SJCRH30 (cell line): ENCODE measurements around the gene ARV1. TPM values are rescaled to one million over a fixed set of nuclear protein-coding genes. Genes with fewer than 3 reads are reported as not detected.
"Not testable (repeated sequence)": the region's sequence is repeated elsewhere in the genome, so short reads cannot be mapped to it uniquely, and the experiment has no call there.

Experiments used
- DNase-seq, 2 experiments: peaks; one replicate each; pipeline ENCODE4 v3.0.0-alpha.2; 2015 to 2020
- H3K27ac ChIP-seq: fragments of 250-450 bp; sonication (Bioruptor Pico); 2 replicates; pipeline ENCODE4 v1.5.1; 2020; ENCODE audit warnings: mild to moderate bottlenecking, moderate library complexity
- H3K27me3 ChIP-seq: fragments of 250-450 bp; sonication (Bioruptor Pico); 2 replicates; pipeline ENCODE4 v1.5.1; 2020; ENCODE audit warnings: mild to moderate bottlenecking, moderate library complexity
- H3K36me3 ChIP-seq: fragments of 250-450 bp; sonication (Bioruptor Pico); 2 replicates; pipeline ENCODE4 v1.5.1; 2020; ENCODE audit warnings: mild to moderate bottlenecking, moderate library complexity
- H3K4me1 ChIP-seq: fragments of 250-450 bp; sonication (Bioruptor Pico); 2 replicates; pipeline ENCODE4 v1.5.1; 2020; ENCODE audit warnings: mild to moderate bottlenecking, moderate library complexity
- H3K4me3 ChIP-seq: fragments of 250-450 bp; sonication (Bioruptor Pico); 2 replicates; pipeline ENCODE4 v1.5.1; 2020; ENCODE audit warnings: mild to moderate bottlenecking, moderate library complexity
- H3K9me3 ChIP-seq: fragments of 250-450 bp; sonication (Bioruptor Pico); replicated peaks from 2 replicates; pipeline ENCODE4 v1.5.1; 2020; ENCODE audit warnings: mild to moderate bottlenecking, moderate library complexity
- total RNA-seq: library from RNA; depleted of rRNA; stranded (reverse); fragments of >200 nt; shearing (Covaris generic); gene quantifications from 2 replicates; pipeline ENCODE4 v1.2.3, GENCODE V29; 2014

The ARV1 gene
- total RNA-seq, 1 experiment from 2014 or later = 38.6 TPM

DNA sequence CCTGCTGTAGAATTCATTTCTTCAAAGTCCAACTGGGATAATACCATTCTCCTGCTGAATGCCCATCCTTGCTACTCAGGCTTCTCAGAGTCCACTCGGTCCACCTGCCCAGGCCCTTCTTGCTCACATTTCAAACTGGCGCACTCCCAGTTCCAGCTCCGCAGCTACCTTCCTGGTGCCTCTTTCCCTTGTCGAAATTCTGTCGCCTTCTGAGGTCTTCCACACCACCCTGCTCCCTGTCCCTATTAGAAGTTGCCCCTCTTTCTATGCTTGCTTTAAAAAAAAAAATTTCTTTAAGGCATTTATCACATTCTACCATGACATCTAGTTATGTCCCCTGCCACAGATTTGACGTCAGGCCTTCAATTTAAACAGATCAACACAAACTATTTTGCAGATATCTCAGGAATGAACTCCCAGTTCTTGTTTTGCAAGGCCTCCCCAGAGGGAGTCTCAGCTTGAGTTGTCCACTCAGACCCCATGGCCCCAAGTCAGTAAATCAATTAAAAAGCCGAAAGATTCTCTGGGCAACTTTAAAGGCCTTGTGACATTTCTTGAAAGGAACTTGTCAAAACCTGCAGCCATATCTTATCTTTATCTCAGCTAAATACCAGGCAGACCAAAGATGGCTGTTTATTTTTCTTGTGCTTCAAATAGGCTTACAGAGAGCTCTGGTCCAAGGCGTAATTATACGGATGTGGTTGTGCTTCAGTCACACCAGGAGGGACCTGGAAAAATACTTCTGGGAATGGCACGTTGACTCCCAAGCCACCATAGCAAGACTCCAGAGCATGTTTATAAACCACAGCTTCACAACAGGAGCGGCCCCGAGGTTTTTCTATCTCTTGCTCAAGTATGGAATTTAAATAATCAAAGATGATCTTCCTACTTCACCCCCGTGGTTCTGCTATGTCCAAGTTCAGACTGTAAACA, 59.0 kb downstream of the ARV1 start:
- Histone ChIP-seq H3K9me3 (no peaks in the 10 kb centered on the region), H3K36me3 (peaks cover 8% of the 10 kb centered on the region), H3K4me1 (peaks cover 5% of the 10 kb centered on the region; the same call in 1 of the 2 replicates), H3K4me3 (no peak overlapping the region), H3K27me3 (no peaks in the 10 kb centered on the region), H3K27ac (no peak overlapping the region)
- DNase-seq = no peak

- Histone ChIP-seq H3K4me3 (peak overlapping the region; percentile 88), H3K27ac (peak overlapping the region; percentile 73), H3K36me3 (peaks cover 5% of the 10 kb centered on the region; the same call in 1 of the 2 replicates), H3K4me1 (peaks cover 5% of the 10 kb centered on the region; the same call in 1 of the 2 replicates), H3K9me3 (peaks cover under 1% of the 10 kb centered on the region; the same call in 1 of the 2 replicates), H3K27me3 (no peaks in the 10 kb centered on the region)
- peak; percentile 62 to 73 for DNase-seq
Measured at GRCh38 chr1:231039161-231040018, 60.5 kb downstream of the ARV1 start.

DNA sequence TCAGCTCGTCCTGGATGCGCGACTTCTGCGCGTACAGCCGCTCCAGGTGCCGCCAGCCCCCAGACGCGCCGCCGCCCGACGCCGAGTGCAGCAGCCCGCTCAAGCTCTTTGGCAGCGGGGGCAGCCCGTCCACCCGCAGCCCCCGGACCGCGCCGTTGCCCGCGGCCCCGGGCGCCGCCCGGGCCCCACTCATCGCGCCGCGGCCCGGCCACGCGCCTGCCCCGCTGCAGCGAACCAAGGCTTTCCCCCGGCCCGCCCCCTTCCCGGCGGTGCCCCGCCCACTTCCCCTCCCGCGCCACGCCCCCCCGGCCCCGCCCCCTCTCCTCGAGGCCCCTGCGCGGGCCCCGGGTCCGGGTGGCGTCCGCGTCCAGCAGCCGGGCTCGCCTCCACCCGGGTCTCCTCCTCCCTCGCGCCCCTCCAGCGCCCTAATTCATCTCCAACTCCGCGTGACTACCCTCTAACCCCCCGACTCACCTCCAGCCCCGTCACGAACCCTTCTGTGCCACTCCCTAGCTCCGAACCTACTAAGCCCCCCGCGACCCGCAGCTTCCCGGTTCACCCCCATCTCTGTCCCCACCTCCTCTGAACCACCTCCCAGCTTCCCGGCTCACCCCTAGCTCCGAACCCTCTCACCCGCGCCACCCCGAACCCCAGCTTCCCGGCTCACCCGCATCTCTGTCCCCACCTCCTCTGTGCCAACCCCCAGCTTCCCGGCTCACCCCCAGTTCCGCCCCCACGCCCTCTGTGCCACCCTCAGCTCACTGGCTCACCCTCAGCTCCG, 61.3 kb downstream of the ARV1 start, which contains the start of gene FAM89A:
Gene FAM89A (minus strand): TSS at position 236 of the 781 bp plus-strand sequence. CDS start 43 bp downstream, at position 193.
- peak within 1 kb of the TSS; percentile 73 for H3K27ac ChIP-seq
- DNase-seq = peak; percentile 68 to 79

DNA sequence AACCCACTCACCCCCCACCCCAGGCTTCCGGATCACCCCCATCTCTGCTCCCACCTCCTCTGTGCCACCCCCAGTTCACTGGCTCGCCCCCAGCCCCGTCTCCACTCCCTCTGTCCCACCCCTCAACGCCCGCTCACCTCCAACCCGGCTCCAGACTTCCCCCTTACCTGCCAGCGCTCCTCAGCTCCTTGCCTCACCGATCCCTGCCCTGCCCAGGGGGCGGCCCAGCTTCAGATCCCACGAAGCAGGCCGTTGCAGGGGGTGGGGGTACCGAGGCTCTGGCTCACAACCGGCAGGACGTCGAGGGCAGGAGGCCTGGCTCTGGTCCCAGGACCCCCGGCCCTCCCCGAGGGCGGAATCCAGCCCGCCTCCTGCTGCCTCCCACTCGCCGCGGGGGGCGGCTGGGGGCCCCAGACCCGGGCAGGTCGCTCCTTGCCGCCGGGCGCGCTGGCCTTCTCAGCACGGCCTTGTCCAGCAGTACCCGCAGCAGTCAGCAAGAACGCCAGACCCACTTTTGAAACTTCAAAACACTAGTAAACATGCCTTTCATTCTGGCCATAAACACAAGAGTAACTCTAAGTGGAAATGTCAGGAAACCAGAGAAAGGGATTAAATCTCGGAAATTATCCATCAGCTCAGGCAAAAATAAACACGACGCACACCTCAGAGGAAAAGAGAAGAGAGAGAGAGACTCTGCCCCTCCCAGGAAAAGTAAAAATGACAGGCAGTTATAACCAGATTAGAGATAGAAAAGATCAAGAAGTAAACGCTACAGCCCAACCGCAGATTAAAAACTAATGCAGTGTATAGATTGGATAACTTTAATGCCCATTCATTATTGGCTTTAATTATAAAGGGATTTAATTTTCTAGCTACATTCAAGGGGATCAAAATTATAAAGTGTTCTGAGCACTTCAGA, 62.2 kb downstream of the ARV1 start:
- no peak overlapping the region for H3K27ac ChIP-seq
- H3K27me3 ChIP-seq = no peaks in the 10 kb centered on the region
- peaks cover 5% of the 10 kb centered on the region; the same call in 1 of the 2 replicates for H3K4me1 ChIP-seq
- peaks cover 5% of the 10 kb centered on the region; the same call in 1 of the 2 replicates for H3K36me3 ChIP-seq
- DNase-seq = peak; percentile 19 to 44
- H3K9me3 ChIP-seq = peaks cover 4% of the 10 kb centered on the region; the same call in 1 of the 2 replicates
- peak overlapping the region; percentile 88 for H3K4me3 ChIP-seq

More for the DNA sequence above, 61.3 kb downstream of the ARV1 start, which contains the start of gene FAM89A:
- peaks cover 5% of the 10 kb centered on the region; the same call in 1 of the 2 replicates for H3K36me3 ChIP-seq
- peaks cover 4% of the 10 kb centered on the region; the same call in 1 of the 2 replicates for H3K9me3 ChIP-seq
- H3K27me3 ChIP-seq = no peaks in the 10 kb centered on the region
- peak within 1 kb of the TSS; percentile 88 for H3K4me3 ChIP-seq
- peaks cover 5% of the 10 kb centered on the region; the same call in 1 of the 2 replicates for H3K4me1 ChIP-seq

GRCh38 chr1:231041719-231042261, 62.9 kb downstream of the ARV1 start:
- DNase-seq = no peak
- Histone ChIP-seq H3K27ac (no peak overlapping the region), H3K27me3 (0 out of 2 replicates have a peak, but pooled peaks cover under 1% of the 10 kb centered on the region), H3K4me3 (no peak overlapping the region), H3K9me3 (peaks cover 4% of the 10 kb centered on the region; the same call in 1 of the 2 replicates), H3K36me3 (peaks cover 4% of the 10 kb centered on the region; the same call in 1 of the 2 replicates), H3K4me1 (peaks cover 5% of the 10 kb centered on the region; the same call in 1 of the 2 replicates)

DNA sequence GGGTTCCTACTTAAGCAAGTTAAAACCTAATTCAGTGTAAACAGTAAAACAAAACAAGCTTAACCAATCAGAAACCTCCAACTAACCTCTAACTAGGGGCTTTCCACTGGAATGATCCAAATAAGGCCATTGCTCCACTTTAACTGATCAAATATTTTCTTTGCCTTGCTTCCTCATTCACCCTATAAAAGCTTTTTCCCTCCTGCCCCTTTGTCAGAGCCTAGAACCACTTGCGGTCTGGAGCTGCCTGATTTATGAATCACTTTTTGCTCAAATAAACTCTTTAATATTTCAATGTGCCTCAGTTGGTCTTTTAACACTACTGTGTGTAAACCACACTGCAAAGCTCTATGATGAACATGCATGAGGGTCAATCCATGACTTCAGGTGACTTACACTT, 65.7 kb downstream of the ARV1 start:
- Histone ChIP-seq H3K27ac (no peak overlapping the region), H3K27me3 (0 out of 2 replicates have a peak, but pooled peaks cover 2% of the 10 kb centered on the region), H3K4me3 (no peak overlapping the region), H3K36me3 (no peaks in the 10 kb centered on the region), H3K9me3 (peaks cover 4% of the 10 kb centered on the region; the same call in 1 of the 2 replicates), H3K4me1 (peaks cover 5% of the 10 kb centered on the region; the same call in 1 of the 2 replicates)
- no peak for DNase-seq

GRCh38 chr1:231045286-231045685, 66.4 kb downstream of the ARV1 start:
- Histone ChIP-seq H3K27me3 (0 out of 2 replicates have a peak, but pooled peaks cover 2% of the 10 kb centered on the region), H3K9me3 (peaks cover 4% of the 10 kb centered on the region; the same call in 1 of the 2 replicates), H3K4me1 (peaks cover 5% of the 10 kb centered on the region; the same call in 1 of the 2 replicates), H3K27ac (no peak overlapping the region), H3K36me3 (no peaks in the 10 kb centered on the region), H3K4me3 (no peak overlapping the region)
- no peak for DNase-seq

GRCh38 chr1:231045921-231046729, 67.2 kb downstream of the ARV1 start:
- H3K9me3 ChIP-seq, H3K4me1 ChIP-seq, H3K4me3 ChIP-seq, H3K36me3 ChIP-seq, H3K27ac ChIP-seq, H3K27me3 ChIP-seq, DNase-seq: not testable (repeated sequence)

DNA sequence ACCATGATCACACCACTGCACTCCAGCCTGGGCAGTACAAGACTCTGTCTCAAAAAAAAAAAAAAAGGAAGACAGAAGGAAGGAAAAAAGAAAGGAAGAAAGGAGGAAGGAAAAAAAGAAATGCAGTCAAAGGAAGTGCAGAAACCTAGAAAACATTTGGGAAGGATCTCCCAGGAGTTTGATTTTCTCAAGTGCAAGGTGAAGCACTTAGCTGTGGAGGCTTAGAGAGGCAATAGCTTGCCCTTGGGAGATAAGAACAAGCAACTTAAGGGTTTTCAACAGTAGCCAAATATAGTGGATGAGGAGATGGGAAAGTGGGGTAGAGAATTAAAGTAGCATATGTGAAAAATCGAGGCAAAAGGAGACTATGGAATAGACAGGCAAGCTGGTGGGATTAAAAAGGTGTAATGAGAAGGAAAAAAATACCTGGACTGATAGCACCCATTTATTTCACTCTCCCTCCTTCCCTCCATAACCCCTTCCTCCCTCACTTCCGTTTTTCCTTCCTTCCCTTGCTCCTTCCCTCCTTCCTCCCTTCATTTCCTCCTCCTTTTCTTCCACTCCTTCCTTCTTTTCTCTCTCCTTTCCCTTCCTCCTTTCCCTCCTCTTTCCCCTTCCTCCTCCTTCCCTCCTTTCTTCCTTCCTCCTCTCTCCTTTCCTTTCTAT, 68.0 kb downstream of the ARV1 start:
- no peaks in the 10 kb centered on the region for H3K4me1 ChIP-seq
- H3K27me3 ChIP-seq = 0 out of 2 replicates have a peak, but pooled peaks cover 2% of the 10 kb centered on the region
- no peak overlapping the region for H3K4me3 ChIP-seq
- no peaks in the 10 kb centered on the region for H3K36me3 ChIP-seq
- DNase-seq = no peak
- peaks cover 4% of the 10 kb centered on the region; the same call in 1 of the 2 replicates for H3K9me3 ChIP-seq
- H3K27ac ChIP-seq = no peak overlapping the region

DNA sequence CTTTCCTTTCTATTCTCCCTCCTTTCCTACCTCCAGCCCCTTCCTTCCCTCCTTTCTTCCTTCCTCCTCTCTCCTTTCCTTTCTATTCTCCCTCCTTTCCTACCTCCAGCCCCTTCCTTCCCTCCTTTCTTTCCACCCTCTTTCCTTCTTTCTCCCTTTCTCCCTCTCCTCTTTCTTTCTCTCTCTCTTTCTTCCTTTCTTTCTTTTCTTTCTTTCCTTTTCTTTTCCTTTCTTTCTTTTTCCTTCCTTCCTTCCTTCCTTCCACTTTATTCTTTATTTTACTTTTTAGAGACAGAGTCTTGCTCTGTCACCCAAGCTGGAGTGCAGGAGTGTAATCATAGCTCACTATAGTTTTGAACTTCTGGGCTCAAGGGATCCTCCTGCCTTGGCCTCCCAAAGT, 68.6 kb downstream of the ARV1 start:
- H3K27me3 ChIP-seq, H3K4me3 ChIP-seq, H3K36me3 ChIP-seq, DNase-seq, H3K27ac ChIP-seq, H3K9me3 ChIP-seq, H3K4me1 ChIP-seq: not testable (repeated sequence)

GRCh38 chr1:231048419-231048818, 69.5 kb downstream of the ARV1 start:
- H3K9me3 ChIP-seq, DNase-seq, H3K4me3 ChIP-seq: not testable (repeated sequence)

More at GRCh38 chr1:231048419-231048818, 69.5 kb downstream of the ARV1 start:
- H3K36me3 ChIP-seq, H3K27me3 ChIP-seq, H3K27ac ChIP-seq, H3K4me1 ChIP-seq: not testable (repeated sequence)
